ENCODE data around the gene SMCO1. TPM values are rescaled to one million over a fixed set of nuclear protein-coding genes. Genes with fewer than 3 reads are reported as not detected.
A peak's percentile ranks its signal among the peaks of the same experiment; 100 is the strongest.
"Not testable (repeated sequence)": the region's sequence is repeated elsewhere in the genome, so short reads cannot be mapped to it uniquely, and the experiment has no call there.

The SMCO1 gene
- total RNA-seq, 6 experiments from 2014 or later = not detected

DNA sequence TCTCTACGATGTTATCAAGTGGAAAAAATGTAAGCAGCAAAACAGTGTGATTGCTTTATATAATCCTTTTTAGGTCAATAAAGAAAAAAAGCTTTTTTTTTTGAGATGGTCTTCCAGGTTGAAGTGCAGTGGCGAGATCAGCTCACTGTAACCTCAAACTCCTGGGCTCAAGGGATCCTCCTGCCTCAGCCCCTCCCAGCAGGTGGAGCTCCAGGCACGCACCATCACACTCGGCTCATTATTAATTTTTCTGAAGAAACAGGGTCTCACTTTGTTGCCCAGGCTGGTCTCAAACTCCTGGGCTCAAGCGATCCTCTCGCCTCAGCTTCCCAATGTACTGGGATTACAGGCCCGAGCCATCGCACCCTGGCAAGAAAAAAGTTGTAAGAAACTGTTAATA, 28.9 kb downstream of the SMCO1 start:
- no peak for DNase-seq
- Mint-ChIP-seq H3K4me3 (no peak overlapping the region), H3K36me3 (ENCODE audit: low read depth) (peaks cover 24% of the 10 kb centered on the region), H3K27ac (no peak overlapping the region), H3K4me1 (ENCODE audit: low read depth) (peaks cover 7% of the 10 kb centered on the region; the same call in 1 of the 2 replicates), H3K9me3 (no peaks in the 10 kb centered on the region), H3K27me3 (ENCODE audit: insufficient read depth) (no peaks in the 10 kb centered on the region)
- TF ChIP-seq CTCF (IDR thresholded peaks at IDR 0.05) = peak; percentile 46

- DNase-seq = no peak
- no peak for TF ChIP-seq CTCF (IDR thresholded peaks at IDR 0.05)
- Mint-ChIP-seq H3K27me3 (ENCODE audit: insufficient read depth) (no peaks in the 10 kb centered on the region; the same call in 1 of the 2 replicates), H3K9me3 (no peaks in the 10 kb centered on the region), H3K4me3 (no peak overlapping the region), H3K27ac (no peak overlapping the region), H3K36me3 (ENCODE audit: low read depth) (peaks cover 25% of the 10 kb centered on the region), H3K4me1 (ENCODE audit: low read depth) (no peaks in the 10 kb centered on the region)
These were observed 37.5 kb downstream of the SMCO1 start for GRCh38 chr3:196477678-196478077.

DNA sequence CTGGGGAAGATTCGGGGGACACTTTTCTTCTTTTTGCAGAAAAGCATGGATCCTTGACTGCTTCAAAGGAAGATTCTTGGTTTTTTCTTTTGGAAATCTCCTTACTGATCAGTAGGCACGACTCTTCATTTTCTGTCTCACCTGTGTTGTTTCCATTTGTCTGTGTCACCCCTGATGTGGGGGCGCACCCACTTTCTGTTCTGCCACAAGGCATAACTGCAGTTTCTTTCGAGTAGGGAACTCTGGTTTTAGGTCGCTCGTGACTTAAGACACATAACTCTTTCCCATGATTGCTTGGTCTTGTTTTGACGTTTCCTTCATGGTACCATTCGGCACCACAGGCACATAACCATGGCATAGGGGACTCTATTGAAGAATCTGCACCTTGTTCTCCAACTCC, 42.9 kb downstream of the SMCO1 start:
- H3K4me3 Mint-ChIP-seq = no peak overlapping the region
- H3K27ac Mint-ChIP-seq = peak overlapping the region; percentile 71
- H3K4me1 Mint-ChIP-seq (ENCODE audit: low read depth) = peaks cover 14% of the 10 kb centered on the region
- H3K36me3 Mint-ChIP-seq (ENCODE audit: low read depth) = peaks cover 21% of the 10 kb centered on the region
- H3K27me3 Mint-ChIP-seq (ENCODE audit: insufficient read depth) = no peaks in the 10 kb centered on the region; the same call in 1 of the 2 replicates
- TF ChIP-seq CTCF (IDR thresholded peaks at IDR 0.05) = no peak
- no peaks in the 10 kb centered on the region for H3K9me3 Mint-ChIP-seq
- no peak for DNase-seq

- Mint-ChIP-seq H3K27ac (peak overlapping the region; percentile 71), H3K36me3 (ENCODE audit: low read depth) (peaks cover 16% of the 10 kb centered on the region)
- DNase-seq = peak; percentile 72
These were observed 43.6 kb downstream of the SMCO1 start for GRCh38 chr3:196471551-196471950.

GRCh38 chr3:196470182-196470581, 45.0 kb downstream of the SMCO1 start:
- H3K4me3 Mint-ChIP-seq; DNase-seq; H3K9me3 Mint-ChIP-seq; H3K27ac Mint-ChIP-seq; H3K27me3 Mint-ChIP-seq (ENCODE audit: insufficient read depth): not testable (repeated sequence)
- Mint-ChIP-seq H3K4me1 (ENCODE audit: low read depth) (peaks cover 14% of the 10 kb centered on the region), H3K36me3 (ENCODE audit: low read depth) (peaks cover 16% of the 10 kb centered on the region)

More at GRCh38 chr3:196471551-196471950, 43.6 kb downstream of the SMCO1 start:
- TF ChIP-seq CTCF (IDR thresholded peaks at IDR 0.05) = no peak
- Mint-ChIP-seq H3K27me3 (ENCODE audit: insufficient read depth) (no peaks in the 10 kb centered on the region; the same call in 1 of the 2 replicates), H3K9me3 (no peaks in the 10 kb centered on the region), H3K4me3 (no peak overlapping the region), H3K4me1 (ENCODE audit: low read depth) (peaks cover 14% of the 10 kb centered on the region)

DNA sequence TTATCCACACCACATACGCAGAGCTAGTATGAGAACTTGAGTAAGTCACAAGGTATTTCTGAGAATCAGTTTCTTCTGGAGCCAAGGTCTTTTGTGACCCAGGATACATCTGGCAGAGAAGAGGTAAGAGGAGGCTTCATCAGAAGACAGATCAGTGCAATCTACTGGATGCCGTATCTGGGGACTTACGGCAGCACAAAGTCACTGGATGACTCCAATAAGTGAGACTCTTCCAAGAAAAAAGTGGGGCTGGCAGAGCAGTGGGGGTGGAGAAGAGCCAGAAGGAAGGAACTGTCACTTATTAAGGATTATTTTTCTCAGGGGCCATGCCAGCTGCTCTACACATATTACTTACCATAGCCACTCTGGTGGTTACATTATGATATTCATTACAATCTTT, 51.3 kb downstream of the SMCO1 start:
- Mint-ChIP-seq H3K4me1 (ENCODE audit: low read depth) (no peaks in the 10 kb centered on the region), H3K9me3 (no peaks in the 10 kb centered on the region), H3K27ac (no peak overlapping the region), H3K36me3 (ENCODE audit: low read depth) (peaks cover 9% of the 10 kb centered on the region; the same call in 1 of the 2 replicates), H3K27me3 (ENCODE audit: insufficient read depth) (no peaks in the 10 kb centered on the region; the same call in 1 of the 2 replicates), H3K4me3 (no peak overlapping the region)
- DNase-seq = no peak
- no peak for TF ChIP-seq CTCF (IDR thresholded peaks at IDR 0.05)

Measured in HFFc6 (cell line).